IPS-NIHi11 (cell line): ENCODE results near the gene MID1.

ENCODE experiments used
- DNase-seq: peaks from one replicate; pipeline ENCODE4 v3.0.0; 2012; ENCODE audit warnings: mixed read lengths, low spot score

The MID1 gene

GRCh38 chrX:10485326-10485725 lies 135.1 kb downstream of the MID1 start:
- DNase-seq = no peak

GRCh38 chrX:10484683-10485247 lies 135.6 kb downstream of the MID1 start:
- DNase-seq = no peak

GRCh38 chrX:10483191-10483831 lies 137.1 kb downstream of the MID1 start:
- no peak for DNase-seq

- DNase-seq = no peak
Measured at GRCh38 chrX:10482708-10483107, 137.7 kb downstream of the MID1 start.

- no peak for DNase-seq
Measured at GRCh38 chrX:10482261-10482660, 138.1 kb downstream of the MID1 start.

GRCh38 chrX:10480861-10481260 lies 139.5 kb downstream of the MID1 start:
- no peak for DNase-seq

- no peak for DNase-seq
Measured at GRCh38 chrX:10479508-10479907, 140.9 kb downstream of the MID1 start.

GRCh38 chrX:10477525-10477924 lies 142.9 kb downstream of the MID1 start:
- no peak for DNase-seq

GRCh38 chrX:10474913-10475568 lies 145.3 kb downstream of the MID1 start:
- no peak for DNase-seq

- no peak for DNase-seq
Measured at GRCh38 chrX:10474510-10474909, 145.9 kb downstream of the MID1 start.

GRCh38 chrX:10471418-10471817 lies 149.0 kb downstream of the MID1 start:
- DNase-seq = no peak

- DNase-seq = no peak
Measured at GRCh38 chrX:10470009-10470408, 150.4 kb downstream of the MID1 start.

- no peak for DNase-seq
Measured at GRCh38 chrX:10467793-10468192, 152.6 kb downstream of the MID1 start.

GRCh38 chrX:10465254-10465653 lies 155.1 kb downstream of the MID1 start:
- DNase-seq = no peak

- DNase-seq = no peak
Measured at GRCh38 chrX:10457092-10457491, 163.3 kb downstream of the MID1 start.

- DNase-seq = no peak
Measured at GRCh38 chrX:10453945-10454344, 166.4 kb downstream of the MID1 start.

GRCh38 chrX:10450959-10451355 lies 169.4 kb downstream of the MID1 start:
- no peak for DNase-seq

GRCh38 chrX:10450229-10450958 lies 170.0 kb downstream of the MID1 start:
- no peak for DNase-seq

- DNase-seq = no peak
Measured at GRCh38 chrX:10447564-10448214, 172.7 kb downstream of the MID1 start.

- no peak for DNase-seq
Measured at GRCh38 chrX:10444204-10444603, 176.2 kb downstream of the MID1 start.

- peak; percentile 8 for DNase-seq
Measured at GRCh38 chrX:10441464-10441863, 178.9 kb downstream of the MID1 start.

GRCh38 chrX:10433296-10433965 lies 187.0 kb downstream of the MID1 start:
- DNase-seq = no peak
